ENCODE measurements around the gene PRAME. TPM values are rescaled to one million over a fixed set of nuclear protein-coding genes. Genes with fewer than 3 reads are reported as not detected.
"Not testable (repeated sequence)": the region's sequence is repeated elsewhere in the genome, so short reads cannot be mapped to it uniquely, and the experiment has no call there.

PRAME gene
- total RNA-seq, 1 experiment from 2014 or later, result not detected

GRCh38 chr22:22523494-22523893, 35.6 kb downstream of the PRAME start:
- DNase-seq (ENCODE audit: low spot score), result no peak

GRCh38 chr22:22521631-22522030, 37.4 kb downstream of the PRAME start:
- no peak for DNase-seq (ENCODE audit: low spot score)

GRCh38 chr22:22520667-22521602, 38.1 kb downstream of the PRAME start:
- no peak for DNase-seq (ENCODE audit: low spot score)

- no peak for DNase-seq (ENCODE audit: low spot score)
These were observed 38.9 kb downstream of the PRAME start, which contains the start of gene ZNF280A for GRCh38 chr22:22520020-22520656. Gene ZNF280A (minus strand): TSS chr22:22520270. CDS start chr22:22515630, 4,640 bp downstream.

- no peak for DNase-seq (ENCODE audit: low spot score)
These were observed 39.5 kb downstream of the PRAME start for GRCh38 chr22:22519591-22519990.

GRCh38 chr22:22516992-22517391, 42.1 kb downstream of the PRAME start:
- no peak for DNase-seq (ENCODE audit: low spot score)

- DNase-seq (ENCODE audit: low spot score), result no peak
These were observed 43.2 kb downstream of the PRAME start for GRCh38 chr22:22515890-22516289.

- DNase-seq (ENCODE audit: low spot score), result not testable (repeated sequence)
These were observed 44.6 kb downstream of the PRAME start for GRCh38 chr22:22514431-22514830.

- DNase-seq (ENCODE audit: low spot score), result no peak
These were observed 45.4 kb downstream of the PRAME start for GRCh38 chr22:22513619-22514018.

GRCh38 chr22:22512951-22513350, 46.1 kb downstream of the PRAME start:
- no peak for DNase-seq (ENCODE audit: low spot score)

GRCh38 chr22:22510833-22511232, 48.2 kb downstream of the PRAME start:
- not testable (repeated sequence) for DNase-seq (ENCODE audit: low spot score)

GRCh38 chr22:22509912-22510311, 49.2 kb downstream of the PRAME start:
- DNase-seq (ENCODE audit: low spot score), result not testable (repeated sequence)

GRCh38 chr22:22508274-22509176, 50.5 kb downstream of the PRAME start, which contains the start of gene ZNF280B:
Gene ZNF280B (minus strand): TSS chr22:22508742. CDS start chr22:22489398, 19,344 bp downstream.
- peak; percentile 47 for DNase-seq (ENCODE audit: low spot score)

GRCh38 chr22:22507743-22508273, 51.3 kb downstream of the PRAME start:
- DNase-seq (ENCODE audit: low spot score), result no peak

GRCh38 chr22:22506736-22507135, 52.3 kb downstream of the PRAME start:
- DNase-seq (ENCODE audit: low spot score), result no peak

GRCh38 chr22:22498267-22498666, 60.8 kb downstream of the PRAME start:
- DNase-seq (ENCODE audit: low spot score), result no peak

Small RNAs within 50 kb of the gene (small RNA-seq; reads per million reads assigned to genes)
- not detected for gene IGLV2-34

Other genes starting within 250 kb of the PRAME start
- gene ZNF280B, start 50.5 kb downstream of the PRAME start, total RNA-seq (2014; rRNA removed; shearing (Covaris generic)), result 0.10 TPM in 1 of 2 replicates, not detected in the other
- not detected in 2 replicates for gene ZNF280A, start 39.0 kb downstream of the PRAME start, total RNA-seq (2014; rRNA removed; shearing (Covaris generic))
- gene GGTLC2, start 85.3 kb upstream of the PRAME start, total RNA-seq (2014; rRNA removed; shearing (Covaris generic)), result not detected in 2 replicates

Data from HT-29 (cell line).